K562 (cell line): ENCODE data around the gene ZNF598. TPM values are rescaled to one million over a fixed set of nuclear protein-coding genes. Genes with fewer than 3 reads are reported as not detected.

Experiments used
- CBX1 ChIP-seq: sonication (generic); IDR thresholded peaks from 2 replicates; pipeline ENCODE4 v1.6.1; 2016; ENCODE audit warnings: antibody characterized with exemption, low read depth, mild to moderate bottlenecking
- COPS2 ChIP-seq: fragments of 450-650 bp; conservative IDR thresholded peaks from 2 replicates; pipeline ENCODE4 v1.6.1; 2016; ENCODE audit warnings: mild to moderate bottlenecking, moderate library complexity
- EZH2 ChIP-seq: IDR thresholded peaks from 2 replicates; pipeline ENCODE4 v1.6.1; 2012; ENCODE audit warnings: low read depth, mild to moderate bottlenecking, inconsistent platforms, low read length, borderline replicate concordance
- HNRNPUL1 ChIP-seq: fragments of 200-400 bp; formaldehyde crosslinking; IDR thresholded peaks from 2 replicates; pipeline ENCODE4 v1.6.1; 2017; ENCODE audit warnings: low read length
- MAZ ChIP-seq, 2 experiments: fragments of 450-650 bp in 1 of 2; sonication (generic) in 1 of 2; formaldehyde crosslinking; IDR thresholded peaks in 1 of 2; conservative IDR thresholded peaks in 1 of 2; 2 replicates each; pipeline versions ENCODE4 v1.4.0 to v1.5.0; 2020; ENCODE audit warnings: mild to moderate bottlenecking in 1 of 2, missing genetic modification reagents in 1 of 2
- NFATC3 ChIP-seq: fragments of 450-650 bp; IDR thresholded peaks from 2 replicates; pipeline ENCODE4 v1.6.1; 2017; ENCODE audit warnings: mild to moderate bottlenecking
- NFXL1 ChIP-seq: fragments of 450-650 bp; formaldehyde crosslinking; IDR thresholded peaks from 2 replicates; pipeline ENCODE4 v1.4.0; 2021; ENCODE audit warnings: mild to moderate bottlenecking
- NR4A1 ChIP-seq, 2 experiments: fragments of 250-450 bp in 1 of 2; fragments of 450-650 bp in 1 of 2; sonication (Bioruptor Pico) in 1 of 2; IDR thresholded peaks; 2 replicates each; pipeline versions ENCODE4 v1.4.0 to v1.6.1; 2016 to 2020; ENCODE audit warnings: mild to moderate bottlenecking in 2 of 2, missing compliant biosample characterization in 1 of 2, missing genetic modification characterization in 1 of 2, moderate library complexity in 1 of 2
- NRF1 ChIP-seq, 2 experiments: fragments of 450-650 bp; IDR thresholded peaks in 1 of 2; conservative IDR thresholded peaks in 1 of 2; 2 replicates each; pipeline ENCODE4 v1.6.1; 2014; ENCODE audit warnings: mild to moderate bottlenecking in 2 of 2
- NUFIP1 ChIP-seq: fragments of 450-650 bp; IDR thresholded peaks from 2 replicates; pipeline ENCODE4 v1.6.1; 2018; ENCODE audit not compliant: partially characterized antibody
- POLR3G ChIP-seq: IDR thresholded peaks from 2 replicates; pipeline ENCODE4 v1.6.1; 2011; ENCODE audit not compliant: insufficient read length, insufficient replicate concordance; ENCODE audit errors: extremely low read depth
- PRPF4 ChIP-seq: fragments of 200-400 bp; formaldehyde crosslinking; IDR thresholded peaks from one replicate; pipeline ENCODE4 v1.6.1; 2017; ENCODE audit warnings: low read length, low read depth, mild to moderate bottlenecking; ENCODE audit not compliant: insufficient read depth, poor library complexity, severe bottlenecking
- SNRNP70 ChIP-seq: fragments of 200-400 bp; formaldehyde crosslinking; optimal IDR thresholded peaks from 2 replicates; pipeline ENCODE3; 2017; ENCODE audit warnings: low read depth, low read length
- TBP ChIP-seq: optimal IDR thresholded peaks from 2 replicates; pipeline ENCODE3; 2011; ENCODE audit warnings: low read depth, low read length, improper control_type of control experiment
- TEAD1 ChIP-seq, 2 experiments: fragments of 450-650 bp in 1 of 2; sonication (generic) in 1 of 2; formaldehyde crosslinking; IDR thresholded peaks; 2 replicates each; pipeline versions ENCODE4 v1.4.0 to v1.8.0; 2020 to 2022; ENCODE audit warnings: mild to moderate bottlenecking in 2 of 2, missing genetic modification reagents in 1 of 2
- XRCC5 ChIP-seq: fragments of 200-400 bp; formaldehyde crosslinking; IDR thresholded peaks from 2 replicates; pipeline ENCODE4 v1.6.1; 2017; ENCODE audit warnings: low read depth, mild to moderate bottlenecking, low read length
- ZFP1 ChIP-seq: fragments of 450-650 bp; formaldehyde crosslinking; IDR thresholded peaks from 2 replicates; pipeline ENCODE4 v1.4.0; 2020; ENCODE audit warnings: mild to moderate bottlenecking, mixed read lengths
- ZNF184 ChIP-seq: sonication (generic); formaldehyde crosslinking; IDR thresholded peaks from 2 replicates; pipeline ENCODE4 v1.5.0; 2020; ENCODE audit warnings: missing genetic modification reagents
- ZNF644 ChIP-seq: fragments of 200-800 bp; sonication (Bioruptor generic); IDR thresholded peaks from 2 replicates; pipeline ENCODE4 v1.6.1; 2016; ENCODE audit warnings: low read depth, missing genetic modification characterization, missing compliant biosample characterization
- polyA plus RNA-seq, 8 experiments: library from polyadenylated mRNA; depleted of rRNA in 4 of 8; stranded (reverse) in 5 of 8; unstranded in 3 of 8; fragments of >200 nt; fragmentation: Nextera tagmentation in 2 of 8; fragmentation: Illumina TruSeq in 1 of 8; extraction: Ambion mirVana in 2 of 8; extraction: Trizol in 1 of 8; gene quantifications; 2 replicates each; pipeline versions ENCODE4 v1.2.1 to v1.2.3, GENCODE V29; 2011 to 2014; ENCODE audit warnings: inconsistent platforms in 1 of 8, missing spikeins in 1 of 8
- total RNA-seq, 7 experiments: library from RNA; depleted of rRNA in 6 of 7; stranded (reverse); fragments of >200 nt in 6 of 7; fragmentation: Illumina TruSeq in 2 of 7; extraction: Trizol in 2 of 7; gene quantifications; 2 replicates each; pipeline versions ENCODE4 v1.2.1 to v1.2.3, GENCODE V29; 2011 to 2021; ENCODE audit warnings: low replicate concordance in 1 of 7
- TF ChIP-seq, protein P1 (sequence below), 2 experiments: IDR thresholded peaks in 1 of 2; conservative IDR thresholded peaks in 1 of 2; 2 replicates each; pipeline ENCODE4 v1.6.1; 2016; ENCODE audit warnings: low read depth in 2 of 2, mild to moderate bottlenecking in 1 of 2, missing compliant biosample characterization in 1 of 2, missing genetic modification characterization in 1 of 2, moderate library complexity in 1 of 2
- TF ChIP-seq, protein P2 (sequence below): fragments of 450-650 bp; conservative IDR thresholded peaks from 2 replicates; pipeline ENCODE4 v1.6.1; 2016; ENCODE audit warnings: missing genetic modification characterization, low read depth, mild to moderate bottlenecking, missing compliant biosample characterization, moderate library complexity

ZNF598 gene
- total and polyA plus RNA-seq, 9 of the 15 experiments (the other 6 are each of a cell fraction or from before 2014, with no cell fraction given): 0.11 to 115 (median 29.6) TPM

DNA sequence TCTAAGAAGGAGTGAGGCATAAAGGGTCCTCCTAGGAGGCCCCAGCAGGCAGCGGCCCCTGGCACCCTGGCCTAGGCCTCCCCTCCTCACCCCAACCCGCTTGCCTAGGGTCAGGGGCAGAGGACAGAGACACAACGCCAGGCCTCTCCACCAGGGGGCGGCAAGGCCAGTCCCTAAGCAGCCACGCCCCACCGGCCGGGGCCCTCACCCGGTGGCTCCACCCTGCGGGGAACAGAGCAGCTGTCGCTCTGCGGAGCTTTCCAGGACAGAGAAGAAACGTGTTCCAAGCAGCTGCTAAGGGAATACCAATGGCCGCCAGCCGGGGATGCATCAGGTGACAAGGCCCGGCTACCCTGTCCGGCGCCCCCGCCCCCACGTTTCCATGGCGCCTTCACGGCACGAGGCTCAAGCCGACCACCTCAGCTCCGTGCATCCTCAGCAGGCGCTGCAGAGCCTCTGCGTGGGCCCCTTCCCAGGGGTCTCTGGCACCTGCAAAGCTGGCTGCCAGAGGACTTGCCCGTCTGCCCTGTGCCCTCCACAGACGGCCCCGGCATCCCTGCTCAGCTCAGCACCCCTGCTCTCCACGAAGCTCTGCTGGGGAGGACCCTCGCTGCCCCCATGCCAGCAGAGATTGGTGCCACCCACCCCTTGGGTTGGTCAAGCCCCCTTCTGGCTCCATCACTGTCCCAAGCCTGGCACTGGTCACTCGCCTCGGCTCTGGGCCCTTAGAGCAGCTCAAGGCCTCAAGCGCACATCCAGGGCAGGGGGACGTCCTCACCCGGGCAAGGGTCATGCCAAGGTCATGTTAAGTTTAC is 5.6 kb downstream of the ZNF598 start (continued):
- TF ChIP-seq ZNF644 (tag) (no peak), NUFIP1 (no peak), PRPF4 (no peak), NR4A1 (CRISPR knock-in tag; IDR thresholded peaks at IDR 0.05) (no peak), NR4A1 (tag; IDR thresholded peaks at IDR 0.05) (no peak), ZNF184 (no peak), CBX1 (0 out of 2 replicates have a peak, but pooled peaks have one; percentile 68), MAZ (CRISPR knock-in tag; conservative IDR thresholded peaks at IDR 0.05 in 1 of 2, IDR thresholded peaks at IDR 0.05 in 1 of 2) (peak; percentile 66 to 87), NFATC3 (no peak), SNRNP70 (no peak), HNRNPUL1 (no peak), POLR3G (no peak), ZFP1 (CRISPR knock-in tag) (no peak), TEAD1 (CRISPR knock-in tag; IDR thresholded peaks at IDR 0.05) (0 out of 4 replicates have a peak, but pooled peaks of 1 of the 2 experiments have one; percentile 12), EZH2 (no peak), COPS2 (no peak), XRCC5 (peak; percentile 99), NRF1 (conservative IDR thresholded peaks at IDR 0.05 in 1 of 2, IDR thresholded peaks at IDR 0.05 in 1 of 2) (peak in 1 of 2 experiments; percentile 27; a peak in 2 of 4 replicates), TBP (peak; percentile 40), NFXL1 (no peak)
- TF ChIP-seq, protein P1, sequence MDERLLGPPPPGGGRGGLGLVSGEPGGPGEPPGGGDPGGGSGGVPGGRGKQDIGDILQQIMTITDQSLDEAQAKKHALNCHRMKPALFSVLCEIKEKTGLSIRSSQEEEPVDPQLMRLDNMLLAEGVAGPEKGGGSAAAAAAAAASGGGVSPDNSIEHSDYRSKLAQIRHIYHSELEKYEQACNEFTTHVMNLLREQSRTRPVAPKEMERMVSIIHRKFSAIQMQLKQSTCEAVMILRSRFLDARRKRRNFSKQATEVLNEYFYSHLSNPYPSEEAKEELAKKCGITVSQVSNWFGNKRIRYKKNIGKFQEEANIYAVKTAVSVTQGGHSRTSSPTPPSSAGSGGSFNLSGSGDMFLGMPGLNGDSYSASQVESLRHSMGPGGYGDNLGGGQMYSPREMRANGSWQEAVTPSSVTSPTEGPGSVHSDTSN (CRISPR knock-in tag; IDR thresholded peaks at IDR 0.05; ENCODE audit: low read depth): no peak
- TF ChIP-seq, protein P1 (tag; conservative IDR thresholded peaks at IDR 0.05; ENCODE audit: low read depth): peak; percentile 25; the same call in 1 of the 2 replicates
- TF ChIP-seq, protein P2, sequence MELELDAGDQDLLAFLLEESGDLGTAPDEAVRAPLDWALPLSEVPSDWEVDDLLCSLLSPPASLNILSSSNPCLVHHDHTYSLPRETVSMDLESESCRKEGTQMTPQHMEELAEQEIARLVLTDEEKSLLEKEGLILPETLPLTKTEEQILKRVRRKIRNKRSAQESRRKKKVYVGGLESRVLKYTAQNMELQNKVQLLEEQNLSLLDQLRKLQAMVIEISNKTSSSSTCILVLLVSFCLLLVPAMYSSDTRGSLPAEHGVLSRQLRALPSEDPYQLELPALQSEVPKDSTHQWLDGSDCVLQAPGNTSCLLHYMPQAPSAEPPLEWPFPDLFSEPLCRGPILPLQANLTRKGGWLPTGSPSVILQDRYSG: no peak
